ENCODE data around the gene PRELID1. TPM values are rescaled to one million over a fixed set of nuclear protein-coding genes. Genes with fewer than 3 reads are reported as not detected.
A peak's percentile ranks its signal among the peaks of the same experiment; 100 is the strongest.

Gene PRELID1
- total and polyA plus RNA-seq, 7 experiments from 2014 or later = 49.0 to 177 (median 84.5) TPM

- H3K27me3 Mint-ChIP-seq = peaks cover 0 to 5% (median 0%) of the 10 kb centered on the region in 5 donors
- Histone ChIP-seq H3K4me3 (ENCODE audit: low read length) (no peak overlapping the region), H3K27me3 (ENCODE audit: control insufficient read depth in 2 of 2, insufficient read depth in 2 of 2, low read length in 2 of 2) (no peaks in the 10 kb centered on the region), H3K4me1 (ENCODE audit: control insufficient read depth in 2 of 2, insufficient read depth in 2 of 2, low read length in 2 of 2) (peaks cover 21 to 23% of the 10 kb centered on the region in 2 donors), H3K36me3 (ENCODE audit: control insufficient read depth in 2 of 3, insufficient read depth in 3 of 3, low read length in 3 of 3) (peaks cover 0 to 21% (median 0%) of the 10 kb centered on the region in 3 experiments), H3K9me3 (ENCODE audit: control insufficient read depth in 2 of 3, low read length in 3 of 3) (no peaks in the 10 kb centered on the region), H3K27ac (ENCODE audit: low read depth, low read length) (no peak overlapping the region)
- ChIA-PET POLR2A (interaction anchor here (0.8 to 4.7 kb wide), 3 partner anchors 9 to 146 kb away, joined by 3 to 18 read pairs (median 6); no protein-coding TSS in a partner anchor), CTCF (interaction anchor here (1.4 to 3.9 kb wide), 11 partner anchors 8 to 197 kb away, joined by 3 to 18 read pairs (median 7); partner anchors contain the start of gene PFN3)
- no peak for ATAC-seq
- peaks cover 0 to 12% (median 0%) of the 10 kb centered on the region in 5 donors for H3K36me3 Mint-ChIP-seq
- peak overlapping the region in 4 of 9 donors; percentile 54 to 79 (median 63) for H3K27ac Mint-ChIP-seq
- DNase-seq = peak in 1 of 9 donors; percentile 40
- peaks cover 11 to 54% (median 38%) of the 10 kb centered on the region in 7 donors for H3K4me1 Mint-ChIP-seq
- peaks cover 0 to 1% (median 0%) of the 10 kb centered on the region in 11 donors for H3K9me3 Mint-ChIP-seq
- H3K4me3 Mint-ChIP-seq = peak overlapping the region; percentile 75 to 93 (median 83)
- intact Hi-C loops (cut with micrococcal nuclease) = loop anchor here in 1 of 2 donors (1.0 to 10.0 kb wide), 3 partner anchors 8 to 666 kb away; partner anchors contain the start of genes PDLIM7, PRELID1, RAB24 and TSPAN17
Observed at GRCh38 chr5:177310757-177311391, 7.3 kb downstream of the PRELID1 start.

- DNase-seq = peak in 1 of 9 donors; percentile 41
- H3K4me3 Mint-ChIP-seq = peak overlapping the region in 8 of 10 donors; percentile 49 to 93 (median 78)
- peak overlapping the region in 1 of 9 donors; percentile 65 for H3K27ac Mint-ChIP-seq
- H3K36me3 Mint-ChIP-seq = peaks cover 0 to 9% (median 0%) of the 10 kb centered on the region in 5 donors
- no peaks in the 10 kb centered on the region for H3K9me3 ChIP-seq (ENCODE audit: control insufficient read depth in 2 of 3, low read length in 3 of 3)
- H3K9me3 Mint-ChIP-seq = peaks cover 0 to 1% (median 0%) of the 10 kb centered on the region in 11 donors
- peaks cover 11 to 54% (median 35%) of the 10 kb centered on the region in 7 donors for H3K4me1 Mint-ChIP-seq
- no peaks in the 10 kb centered on the region for H3K27me3 ChIP-seq (ENCODE audit: control insufficient read depth in 2 of 2, insufficient read depth in 2 of 2, low read length in 2 of 2)
- H3K27me3 Mint-ChIP-seq = peaks cover 0 to 5% (median 0%) of the 10 kb centered on the region in 5 donors
- intact Hi-C loops (cut with micrococcal nuclease) = loop anchor here in 1 of 2 donors (1.0 to 10.0 kb wide), 3 partner anchors 8 to 667 kb away; partner anchors contain the start of genes PDLIM7, PRELID1, RAB24 and TSPAN17
- ChIA-PET CTCF (interaction anchor here (1.6 kb wide), 1 partner anchor 62 kb away, joined by 3 read pairs; no protein-coding TSS in a partner anchor), POLR2A (interaction anchor here (0.7 to 4.7 kb wide), 3 partner anchors 8 to 65 kb away, joined by 3 to 18 read pairs (median 4); partner anchors contain the start of genes PRELID1 and RAB24)
- H3K4me1 ChIP-seq (ENCODE audit: control insufficient read depth in 2 of 2, insufficient read depth in 2 of 2, low read length in 2 of 2) = peaks cover 21 to 22% of the 10 kb centered on the region in 2 donors
- no peak for ATAC-seq
- H3K4me3 ChIP-seq (ENCODE audit: low read length) = peak overlapping the region; percentile 77
- peaks cover 0 to 16% (median 0%) of the 10 kb centered on the region in 3 experiments for H3K36me3 ChIP-seq (ENCODE audit: control insufficient read depth in 2 of 3, insufficient read depth in 3 of 3, low read length in 3 of 3)
- peak overlapping the region; percentile 51 for H3K27ac ChIP-seq (ENCODE audit: low read depth, low read length)
Observed at GRCh38 chr5:177311392-177311722, 7.8 kb downstream of the PRELID1 start.

- no peaks in the 10 kb centered on the region for H3K9me3 ChIP-seq (ENCODE audit: control insufficient read depth in 2 of 3, low read length in 3 of 3)
- CTCF ChIA-PET = interaction anchor here (0.7 to 1.6 kb wide), 6 partner anchors 37 to 144 kb away, joined by 3 to 7 read pairs (median 3); partner anchors contain the start of gene SLC34A1
Observed at GRCh38 chr5:177311723-177312648, 8.4 kb downstream of the PRELID1 start, which contains the start of gene MXD3. Gene MXD3 (minus strand): TSS chr5:177311898. CDS start chr5:177311830, 68 bp downstream.

GRCh38 chr5:177312649-177313181, 9.1 kb downstream of the PRELID1 start:
- no peaks in the 10 kb centered on the region for H3K27me3 ChIP-seq (ENCODE audit: control insufficient read depth in 2 of 2, insufficient read depth in 2 of 2, low read length in 2 of 2)
- ChIA-PET POLR2A (interaction anchor here (0.8 to 1.5 kb wide), 3 partner anchors 9 to 39 kb away, joined by 3 to 4 read pairs (median 4); partner anchors contain the start of genes LMAN2, PRELID1 and RAB24), CTCF (interaction anchor here (0.7 to 1.6 kb wide), 8 partner anchors 15 to 143 kb away, joined by 3 to 7 read pairs (median 3); partner anchors contain the start of genes LMAN2 and SLC34A1)
- H3K36me3 ChIP-seq (ENCODE audit: control insufficient read depth in 2 of 3, insufficient read depth in 3 of 3, low read length in 3 of 3) = peaks cover 0 to 2% (median 0%) of the 10 kb centered on the region in 3 experiments
- peak overlapping the region; percentile 77 for H3K4me3 ChIP-seq (ENCODE audit: low read length)
- peak overlapping the region; percentile 58 to 93 (median 81) for H3K4me3 Mint-ChIP-seq
- peak in 2 of 9 donors; percentile 31 to 60 for DNase-seq
- peaks cover 21 to 22% of the 10 kb centered on the region in 2 donors for H3K4me1 ChIP-seq (ENCODE audit: control insufficient read depth in 2 of 2, insufficient read depth in 2 of 2, low read length in 2 of 2)
- peak overlapping the region; percentile 36 for H3K27ac ChIP-seq (ENCODE audit: low read depth, low read length)
- peaks cover 0 to 6% (median 0%) of the 10 kb centered on the region in 5 donors for H3K36me3 Mint-ChIP-seq
- ATAC-seq = peak; percentile 1
- H3K9me3 ChIP-seq (ENCODE audit: control insufficient read depth in 2 of 3, low read length in 3 of 3) = no peaks in the 10 kb centered on the region
- H3K4me1 Mint-ChIP-seq = peaks cover 11 to 54% (median 31%) of the 10 kb centered on the region in 7 donors
- H3K9me3 Mint-ChIP-seq = peaks cover 0 to 1% (median 0%) of the 10 kb centered on the region in 11 donors
- peak overlapping the region in 3 of 9 donors; percentile 42 to 92 (median 56) for H3K27ac Mint-ChIP-seq
- intact Hi-C loops (cut with micrococcal nuclease) = loop anchor here (1.0 to 10.0 kb wide), 9 partner anchors 9 to 668 kb away; partner anchors contain the start of genes LMAN2 (in 2 of the 2), GRK6 (in 1 of the 2), PDLIM7 (in 1 of the 2) and PRELID1 (in 1 of the 2)
- peaks cover 0 to 5% (median 0%) of the 10 kb centered on the region in 5 donors for H3K27me3 Mint-ChIP-seq

More at GRCh38 chr5:177311723-177312648, 8.4 kb downstream of the PRELID1 start, which contains the start of gene MXD3:
- Histone ChIP-seq H3K36me3 (ENCODE audit: control insufficient read depth in 2 of 3, insufficient read depth in 3 of 3, low read length in 3 of 3) (peaks cover 0 to 10% (median 0%) of the 10 kb centered on the region in 3 experiments), H3K27ac (ENCODE audit: low read depth, low read length) (peak within 1 kb of the TSS; percentile 51), H3K27me3 (ENCODE audit: control insufficient read depth in 2 of 2, insufficient read depth in 2 of 2, low read length in 2 of 2) (no peaks in the 10 kb centered on the region), H3K4me1 (ENCODE audit: control insufficient read depth in 2 of 2, insufficient read depth in 2 of 2, low read length in 2 of 2) (peaks cover 21 to 22% of the 10 kb centered on the region in 2 donors), H3K4me3 (ENCODE audit: low read length) (peak within 1 kb of the TSS; percentile 77)
- intact Hi-C loops (cut with micrococcal nuclease) = loop anchor here (1.0 to 10.0 kb wide), 9 partner anchors 9 to 667 kb away; partner anchors contain the start of genes LMAN2 (in 2 of the 2), PDLIM7 (in 2 of the 2), PRELID1 (in 2 of the 2) and RAB24 (in 2 of the 2)
- peak within 1 kb of the TSS in 6 of 9 donors; percentile 42 to 92 (median 59) for H3K27ac Mint-ChIP-seq
- H3K4me3 Mint-ChIP-seq = peak within 1 kb of the TSS; percentile 78 to 93 (median 84)
- peak; percentile 87 to 97 (median 92) for DNase-seq
- peaks cover 0 to 7% (median 0%) of the 10 kb centered on the region in 5 donors for H3K36me3 Mint-ChIP-seq
- H3K9me3 Mint-ChIP-seq = peaks cover 0 to 1% (median 0%) of the 10 kb centered on the region in 11 donors
- peaks cover 0 to 5% (median 0%) of the 10 kb centered on the region in 5 donors for H3K27me3 Mint-ChIP-seq
- POLR2A ChIA-PET = interaction anchor here (0.7 to 4.7 kb wide), 5 partner anchors 8 to 64 kb away, joined by 3 to 18 read pairs (median 4); partner anchors contain the start of genes LMAN2, PRELID1 and RAB24
- peak; percentile 95 for ATAC-seq
- peaks cover 11 to 49% (median 32%) of the 10 kb centered on the region in 7 donors for H3K4me1 Mint-ChIP-seq

- Histone ChIP-seq H3K27ac (ENCODE audit: low read depth, low read length) (no peak overlapping the region), H3K4me3 (ENCODE audit: low read length) (no peak overlapping the region), H3K27me3 (ENCODE audit: control insufficient read depth in 2 of 2, insufficient read depth in 2 of 2, low read length in 2 of 2) (no peaks in the 10 kb centered on the region), H3K9me3 (ENCODE audit: control insufficient read depth in 2 of 3, low read length in 3 of 3) (no peaks in the 10 kb centered on the region), H3K36me3 (ENCODE audit: control insufficient read depth in 2 of 3, insufficient read depth in 3 of 3, low read length in 3 of 3) (no peaks in the 10 kb centered on the region), H3K4me1 (ENCODE audit: control insufficient read depth in 2 of 2, insufficient read depth in 2 of 2, low read length in 2 of 2) (peaks cover 21 to 22% of the 10 kb centered on the region in 2 donors)
- DNase-seq (no peak), ATAC-seq (no peak)
- peaks cover 0 to 9% (median 0%) of the 10 kb centered on the region in 5 donors for H3K36me3 Mint-ChIP-seq
- H3K4me3 Mint-ChIP-seq = no peak overlapping the region
- peaks cover 0 to 5% (median 0%) of the 10 kb centered on the region in 5 donors for H3K27me3 Mint-ChIP-seq
- ChIA-PET POLR2A (interaction anchor here (0.6 to 1.5 kb wide), 2 partner anchors 10 to 12 kb away, joined by 3 to 4 read pairs; no protein-coding TSS in a partner anchor), CTCF (interaction anchor here (0.8 to 1.1 kb wide), 2 partner anchors 14 to 38 kb away, joined by 3 to 4 read pairs; partner anchors contain the start of gene LMAN2)
- peak overlapping the region in 2 of 9 donors; percentile 23 to 62 for H3K27ac Mint-ChIP-seq
- peaks cover 11 to 63% (median 35%) of the 10 kb centered on the region in 7 donors for H3K4me1 Mint-ChIP-seq
- H3K9me3 Mint-ChIP-seq = peaks cover 0 to 1% (median 0%) of the 10 kb centered on the region in 11 donors
- intact Hi-C loops (cut with micrococcal nuclease) = loop anchor here in 1 of 2 donors (1.0 to 10.0 kb wide), 3 partner anchors 89 to 669 kb away; partner anchors contain the start of gene TSPAN17
Observed at GRCh38 chr5:177313561-177314259, 10.1 kb downstream of the PRELID1 start.
